HG03520 (cell line): ENCODE measurements around the gene UBAC1.
A peak's percentile ranks its signal among the peaks of the same experiment; 100 is the strongest.
"Not testable (repeated sequence)": the region's sequence is repeated elsewhere in the genome, so short reads cannot be mapped to it uniquely, and the experiment has no call there.

Experiments
- ATAC-seq: cut with Tn5 transposase; IDR thresholded peaks from one replicate; pipeline ENCODE4 v1.9.1; 2021; ENCODE audit warnings: mild to moderate bottlenecking, moderate library complexity; ENCODE audit not compliant: unreplicated experiment

UBAC1 gene

GRCh38 chr9:135960411-135961276, 529 bp downstream of the UBAC1 start:
- ATAC-seq = peak; percentile 8

- no peak for ATAC-seq
Observed at GRCh38 chr9:135959814-135960213, 1.4 kb downstream of the UBAC1 start.

DNA sequence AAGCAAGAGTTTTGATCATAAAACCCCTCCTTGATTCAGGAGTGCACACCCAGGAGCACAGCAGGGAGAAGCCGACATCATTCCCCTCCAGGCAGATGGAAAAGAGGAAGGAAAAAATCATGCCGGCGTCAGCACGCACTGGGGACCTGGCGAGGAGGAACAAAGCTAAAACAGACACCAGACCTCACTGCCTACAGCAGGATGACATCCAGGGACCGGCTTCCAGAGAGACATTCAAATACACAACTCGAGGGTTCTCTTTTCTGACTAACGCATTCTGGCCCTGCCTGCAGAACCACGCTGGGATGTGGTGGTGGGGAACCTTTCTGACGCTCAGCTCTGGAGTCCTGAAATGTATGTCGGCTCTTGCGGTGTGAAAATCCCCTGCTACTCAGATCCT, 2.7 kb downstream of the UBAC1 start:
- ATAC-seq = no peak

DNA sequence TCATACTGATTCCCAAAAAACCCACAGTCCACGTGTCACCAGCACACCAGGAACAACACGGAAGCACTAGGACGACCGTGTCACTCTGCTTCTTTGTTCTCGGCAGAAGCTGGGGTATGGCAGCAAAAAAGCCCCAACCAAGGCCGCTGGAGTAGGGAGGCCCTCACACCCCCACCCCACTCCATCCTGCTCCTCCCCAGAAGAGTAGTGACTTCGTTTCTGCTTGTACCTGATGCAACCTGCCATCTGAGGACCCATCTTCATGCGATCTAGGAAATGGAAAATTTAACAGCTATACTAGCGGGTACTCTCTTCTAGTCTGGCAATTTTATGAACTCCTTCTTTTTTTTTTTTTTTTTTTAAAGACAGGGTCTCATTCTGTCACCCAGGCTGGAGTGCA, 3.7 kb downstream of the UBAC1 start:
- ATAC-seq = no peak

GRCh38 chr9:135956802-135957174, 4.4 kb downstream of the UBAC1 start:
- ATAC-seq = no peak

GRCh38 chr9:135955934-135956801, 5.0 kb downstream of the UBAC1 start:
- ATAC-seq = no peak

DNA sequence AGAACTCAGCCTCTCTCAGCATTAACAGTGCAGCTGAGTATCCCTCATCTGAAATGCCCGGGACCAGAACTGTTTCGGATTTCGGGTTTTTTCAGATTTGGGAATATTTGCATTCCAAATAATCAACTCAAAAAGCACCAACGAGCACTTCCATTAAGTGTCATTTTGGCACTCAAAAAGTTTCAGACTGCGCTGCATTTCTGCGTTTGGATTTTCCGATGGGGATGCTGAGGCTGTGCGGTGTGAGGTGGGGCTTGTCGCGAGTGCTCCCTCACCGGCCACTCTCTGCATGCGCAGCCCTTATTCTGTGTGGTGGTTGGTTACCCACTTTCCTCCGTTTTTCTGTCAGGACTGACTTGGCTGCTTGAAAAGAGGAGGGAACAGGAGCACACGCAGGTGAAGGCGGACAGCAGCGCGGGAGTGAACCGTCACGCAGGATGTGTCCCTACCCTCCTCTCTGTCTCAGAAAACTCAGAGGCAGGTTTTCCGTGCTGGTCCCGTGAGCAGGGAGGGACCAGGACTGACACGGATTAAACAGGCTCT, 8.4 kb downstream of the UBAC1 start:
- ATAC-seq = no peak

GRCh38 chr9:135951889-135952663, 9.1 kb downstream of the UBAC1 start:
- no peak for ATAC-seq

- ATAC-seq = not testable (repeated sequence)
Observed at GRCh38 chr9:135951310-135951709, 9.9 kb downstream of the UBAC1 start.

DNA sequence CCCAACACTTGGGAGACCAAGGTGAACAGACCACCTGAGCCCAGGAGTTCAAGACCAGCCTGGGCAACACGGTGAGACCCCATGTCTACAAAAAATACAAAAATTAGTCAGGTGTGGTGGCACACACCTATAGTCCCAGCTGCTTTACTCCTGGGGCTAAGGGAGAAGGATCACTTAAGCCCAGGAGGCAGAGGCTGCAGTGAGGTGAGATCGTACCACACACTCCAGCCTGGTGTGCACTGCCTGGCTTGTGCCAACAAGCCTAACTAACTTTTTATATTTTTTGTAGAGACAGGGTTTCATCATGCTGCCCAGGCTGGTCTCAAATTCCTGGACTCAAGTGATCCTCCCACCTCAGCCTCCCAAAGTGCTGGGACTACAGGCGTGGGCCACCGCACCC, 10.3 kb downstream of the UBAC1 start:
- not testable (repeated sequence) for ATAC-seq

- no peak for ATAC-seq
Observed at GRCh38 chr9:135950135-135950682, 11.0 kb downstream of the UBAC1 start.

DNA sequence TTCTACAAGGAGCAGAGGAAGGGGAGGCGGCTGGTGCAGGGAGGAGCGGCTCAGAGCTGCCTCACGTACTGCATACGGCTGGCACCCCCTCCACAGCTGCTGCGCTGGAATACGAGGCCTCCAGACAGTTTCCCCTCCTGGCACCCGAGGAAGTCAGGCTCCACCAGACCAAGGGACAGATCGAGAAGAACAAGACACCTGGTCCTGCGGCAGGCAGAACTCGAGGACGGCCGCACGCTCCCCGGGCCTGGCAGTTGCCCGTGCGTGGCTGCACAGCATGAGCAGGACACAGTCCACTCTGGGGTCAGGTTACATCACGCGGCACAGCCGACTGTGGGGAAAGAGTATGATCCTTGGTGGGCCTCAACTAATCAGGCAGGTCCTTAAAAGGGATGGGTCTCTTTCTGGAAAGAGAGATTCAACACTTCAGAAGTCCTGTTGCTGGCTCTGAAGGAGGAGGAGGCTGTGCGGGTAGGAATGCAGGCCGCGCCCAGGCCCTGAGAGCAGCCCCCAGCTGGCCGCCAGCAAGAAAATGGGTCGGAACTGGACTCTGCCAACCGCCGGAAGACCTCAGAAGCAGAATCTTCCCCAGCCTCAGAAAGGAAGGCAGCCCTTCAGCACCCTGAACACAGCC, 11.6 kb downstream of the UBAC1 start:
- no peak for ATAC-seq

- no peak for ATAC-seq
Observed at GRCh38 chr9:135948968-135949367, 12.2 kb downstream of the UBAC1 start.

DNA sequence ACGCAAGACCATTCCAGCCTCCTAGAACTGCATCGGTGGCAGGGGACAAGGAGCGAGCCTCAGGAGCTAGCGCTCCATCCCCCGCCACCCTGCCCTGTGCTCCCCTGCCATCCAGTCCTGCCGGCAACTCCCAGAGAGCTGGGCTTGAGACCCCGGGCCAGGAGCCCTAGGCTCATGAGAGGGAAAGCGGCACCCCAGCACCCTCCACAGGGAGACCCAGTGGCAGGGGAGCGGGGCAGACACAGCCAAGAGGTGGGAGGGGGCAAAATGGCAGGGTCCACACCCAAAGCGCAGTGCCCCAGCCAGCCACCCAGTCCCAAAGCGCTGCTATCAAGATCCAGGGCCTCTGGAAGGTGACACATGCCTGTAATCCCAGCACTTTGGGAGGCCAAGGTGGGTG, 12.7 kb downstream of the UBAC1 start:
- ATAC-seq = no peak

- no peak for ATAC-seq
Observed at GRCh38 chr9:135947582-135947981, 13.6 kb downstream of the UBAC1 start.

DNA sequence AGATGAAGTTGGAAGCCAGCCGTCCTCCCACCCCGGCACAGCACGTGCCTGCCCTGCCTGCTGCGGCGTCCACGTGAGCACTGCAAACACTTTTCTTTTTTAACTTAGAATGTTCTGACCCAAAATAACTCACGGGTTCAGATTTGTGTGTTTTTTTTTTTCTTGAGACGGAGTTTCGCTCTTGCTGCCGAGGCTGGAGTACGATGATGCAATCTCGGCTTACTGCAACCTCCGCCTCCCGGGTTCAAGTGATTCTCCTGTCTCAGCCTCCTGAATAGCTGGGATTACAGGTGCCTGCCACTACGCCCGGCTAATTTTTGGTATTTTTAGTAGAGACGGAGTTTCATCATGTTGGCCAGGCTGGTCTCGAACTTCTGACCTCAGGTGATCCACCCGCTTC, 14.1 kb downstream of the UBAC1 start:
- not testable (repeated sequence) for ATAC-seq

GRCh38 chr9:135946392-135946994, 14.7 kb downstream of the UBAC1 start:
- ATAC-seq = no peak

GRCh38 chr9:135945969-135946368, 15.2 kb downstream of the UBAC1 start:
- no peak for ATAC-seq

DNA sequence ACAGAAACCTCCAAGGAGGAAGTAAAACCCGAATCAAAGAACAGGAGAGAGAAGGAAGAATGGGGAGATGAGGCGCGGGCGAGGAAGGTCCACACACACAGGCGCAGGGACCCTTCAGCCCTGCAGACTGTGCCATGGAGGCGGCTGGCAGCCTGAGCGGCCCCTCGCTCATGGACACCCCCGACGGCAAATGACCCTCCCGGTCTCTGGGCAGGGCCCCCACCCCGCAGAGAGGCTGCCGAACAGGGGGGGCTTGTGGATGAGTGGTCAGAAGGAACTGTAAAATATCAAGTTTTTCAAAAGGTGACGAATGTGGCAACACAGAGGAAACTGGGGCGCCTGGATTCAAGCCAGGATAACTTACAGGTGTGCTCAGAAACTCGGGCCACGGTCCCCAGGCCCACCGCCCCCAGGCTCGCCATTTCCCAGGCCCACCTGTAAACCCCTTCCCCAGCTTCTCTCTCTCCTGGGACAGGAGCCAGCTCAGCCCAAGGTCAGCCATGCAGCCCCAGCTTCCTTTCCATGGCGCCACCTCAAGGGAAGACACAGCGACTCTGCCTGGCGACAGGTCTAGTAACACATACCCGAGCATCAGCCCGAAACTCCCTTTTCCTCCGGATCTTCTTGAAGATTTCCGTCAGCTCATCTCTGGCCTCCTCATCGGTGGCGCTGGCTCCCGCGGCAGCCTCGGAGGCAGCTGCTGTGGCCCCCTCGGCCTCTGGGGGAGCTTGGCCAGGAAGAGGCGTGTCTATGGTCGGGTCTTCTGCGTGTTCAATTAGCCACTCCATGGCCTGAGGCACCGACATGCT, 16.5 kb downstream of the UBAC1 start:
- ATAC-seq = no peak
